Measurements from ENCODE around the gene PRKAG3. TPM values are rescaled to one million over a fixed set of nuclear protein-coding genes. Genes with fewer than 3 reads are reported as not detected.
A peak's percentile ranks its signal among the peaks of the same experiment; 100 is the strongest.

Gene PRKAG3
- not detected for polyA plus RNA-seq (2012; ENCODE audit: insufficient read depth, insufficient read length, low read depth)

DNA sequence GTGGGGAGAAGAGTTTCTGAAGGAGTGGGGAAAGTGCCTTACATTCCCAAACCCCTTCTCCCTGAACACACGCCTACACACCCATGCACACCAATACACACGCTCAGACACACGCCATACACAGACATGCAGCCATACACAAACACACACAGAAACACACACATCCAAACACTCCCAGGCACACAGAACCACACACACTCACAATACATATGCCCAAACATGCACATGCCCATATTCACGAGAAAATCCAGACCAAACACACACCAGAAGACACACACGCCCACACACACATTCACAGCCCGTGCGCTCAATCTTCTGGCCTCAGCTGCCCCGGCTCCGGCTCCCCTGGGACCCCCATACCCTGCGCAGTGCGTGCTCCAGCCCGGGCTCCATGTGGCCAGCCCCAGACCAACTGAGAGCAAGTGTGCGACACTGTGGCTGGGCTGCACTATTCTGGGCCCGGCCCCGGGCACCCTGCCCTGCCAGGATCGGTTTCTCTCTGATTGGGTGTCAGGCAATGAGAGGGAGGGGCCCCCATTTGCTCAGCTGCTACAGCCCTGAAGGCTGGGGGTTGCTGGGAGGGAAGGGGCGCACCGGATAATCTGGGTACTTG is at the start of gene PRKAG3:
Gene PRKAG3, minus strand, starts transcription at position 426 of the 613 bp plus-strand sequence.
- Histone ChIP-seq H3K27me3 (no peaks in the 10 kb centered on the region), H3K4me3 (ENCODE audit: low read depth, low read length) (no peak within 1 kb of the TSS), H3K9me3 (no peaks in the 10 kb centered on the region), H3K36me3 (no peaks in the 10 kb centered on the region), H3K4me1 (peaks cover 5% of the 10 kb centered on the region)
- peak; percentile 74 for DNase-seq
- TF ChIP-seq CTCF (IDR thresholded peaks at IDR 0.05; ENCODE audit: low read depth, low read length), result no peak

DNA sequence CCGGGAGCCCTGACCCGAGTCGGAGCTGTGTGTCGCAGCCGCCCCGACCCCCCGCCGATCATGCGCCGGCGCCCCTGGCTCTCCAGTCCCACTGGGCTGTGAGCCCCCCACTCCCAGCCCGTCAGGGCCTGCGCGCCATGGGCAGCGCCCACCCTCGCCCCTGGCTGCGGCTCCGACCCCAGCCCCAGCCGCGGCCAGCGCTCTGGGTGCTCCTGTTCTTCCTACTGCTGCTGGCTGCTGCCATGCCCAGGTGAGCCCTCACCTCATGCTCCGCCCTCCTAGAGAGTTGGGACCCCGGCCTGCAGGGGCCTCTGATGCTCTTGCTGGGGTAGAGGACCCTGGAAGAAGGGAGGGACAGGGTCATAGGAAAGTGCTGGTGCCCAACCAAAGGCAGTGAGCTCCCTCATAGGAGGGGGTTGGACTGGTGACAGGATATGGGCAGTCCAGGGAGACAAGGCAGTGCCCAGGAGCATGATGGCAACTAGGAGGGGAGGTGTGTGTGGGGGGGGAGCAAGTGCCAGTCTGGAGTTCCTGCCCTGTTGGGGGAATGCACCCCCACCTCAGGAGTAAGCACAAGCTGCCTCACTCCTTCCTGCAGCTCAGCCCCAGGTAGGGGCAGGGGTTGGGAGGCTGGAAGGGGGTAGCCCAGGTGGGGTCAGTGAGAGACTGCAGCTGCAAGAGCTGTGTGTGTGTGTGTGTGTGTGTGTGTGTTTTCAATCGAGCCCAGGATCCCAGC is 49.4 kb upstream of the PRKAG3 start:
- Histone ChIP-seq H3K36me3 (no peaks in the 10 kb centered on the region), H3K4me3 (ENCODE audit: low read depth, low read length) (no peak overlapping the region), H3K4me1 (peaks cover 39% of the 10 kb centered on the region), H3K9me3 (no peaks in the 10 kb centered on the region), H3K27me3 (no peaks in the 10 kb centered on the region)
- DNase-seq, result peak; percentile 8
- no peak for TF ChIP-seq CTCF (IDR thresholded peaks at IDR 0.05; ENCODE audit: low read depth, low read length)

GRCh38 chr2:218880102-218880858 is 48.7 kb upstream of the PRKAG3 start, which contains the start of gene WNT10A:
Gene WNT10A, plus strand, starts transcription at chr2:218880852. Its CDS starts 144 bp downstream, at chr2:218880996.
- peak; percentile 33 for DNase-seq
- TF ChIP-seq CTCF (IDR thresholded peaks at IDR 0.05; ENCODE audit: low read depth, low read length), result no peak
- H3K4me1 ChIP-seq, result peaks cover 40% of the 10 kb centered on the region
- H3K9me3 ChIP-seq, result no peaks in the 10 kb centered on the region
- H3K4me3 ChIP-seq (ENCODE audit: low read depth, low read length), result peak within 1 kb of the TSS; percentile 32
- no peaks in the 10 kb centered on the region for H3K36me3 ChIP-seq
- H3K27me3 ChIP-seq, result no peaks in the 10 kb centered on the region

DNA sequence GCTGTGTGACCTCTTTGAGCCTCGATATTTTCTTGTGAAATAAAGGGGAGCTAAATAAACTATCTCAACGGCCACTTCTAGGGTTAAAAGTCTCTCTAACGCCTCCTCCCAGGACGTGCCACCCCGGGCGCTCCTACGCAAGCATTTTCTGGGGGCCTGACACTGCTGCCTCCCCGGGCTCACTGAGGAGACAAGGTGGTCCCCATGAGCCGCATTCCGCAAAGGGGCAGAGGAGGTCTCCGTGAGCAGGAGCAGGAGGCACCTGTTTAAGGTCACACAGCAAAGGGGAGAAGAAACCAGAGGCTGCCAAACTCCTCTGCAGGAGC is 48.1 kb upstream of the PRKAG3 start:
- no peaks in the 10 kb centered on the region for H3K36me3 ChIP-seq
- no peaks in the 10 kb centered on the region for H3K27me3 ChIP-seq
- no peak for DNase-seq
- peaks cover 40% of the 10 kb centered on the region for H3K4me1 ChIP-seq
- H3K4me3 ChIP-seq (ENCODE audit: low read depth, low read length), result peak overlapping the region; percentile 32
- H3K9me3 ChIP-seq, result no peaks in the 10 kb centered on the region
- TF ChIP-seq CTCF (IDR thresholded peaks at IDR 0.05; ENCODE audit: low read depth, low read length), result no peak

GRCh38 chr2:218878926-218879761 is 47.5 kb upstream of the PRKAG3 start:
- Histone ChIP-seq H3K36me3 (no peaks in the 10 kb centered on the region), H3K27me3 (no peaks in the 10 kb centered on the region), H3K9me3 (no peaks in the 10 kb centered on the region), H3K4me1 (peaks cover 40% of the 10 kb centered on the region), H3K4me3 (ENCODE audit: low read depth, low read length) (no peak overlapping the region)
- TF ChIP-seq CTCF (IDR thresholded peaks at IDR 0.05; ENCODE audit: low read depth, low read length), result no peak
- peak; percentile 70 for DNase-seq
